Upper lobe of left lung (tissue), 4 donors: ENCODE results near the gene IL1R1.

Experiments used
- CTCF ChIP-seq, 6 experiments: fragments of 450-650 bp in 4 of 6; fragments of 200-600 bp in 2 of 6; sonication (generic) in 2 of 6; IDR thresholded peaks; one replicate each; pipeline ENCODE4 v1.5.1; 2016 to 2019; ENCODE audit warnings: antibody characterized with exemption in 6 of 6
- EP300 ChIP-seq, 4 donors: sonication (generic); formaldehyde crosslinking; IDR thresholded peaks; one replicate each; pipeline ENCODE4 v1.5.1; 2017; ENCODE audit warnings: antibody characterized with exemption in 4 of 4, control low read depth in 2 of 4
- POLR2A ChIP-seq, 4 donors: fragments of 450-650 bp; IDR thresholded peaks; one replicate each; pipeline ENCODE4 v1.5.1; 2016 to 2017; ENCODE audit warnings: antibody characterized with exemption in 4 of 4, mild to moderate bottlenecking in 2 of 4

GRCh38 chr2:102093662-102094061 is 48.9 kb upstream of the IL1R1 start:
- TF ChIP-seq CTCF (IDR thresholded peaks at IDR 0.05) (no peak), POLR2A (IDR thresholded peaks at IDR 0.05) (no peak), EP300 (IDR thresholded peaks at IDR 0.05) (no peak)
